NCI-H2029 (cell line): ENCODE data around the gene C12orf54.
"Not testable (repeated sequence)": the region's sequence is repeated elsewhere in the genome, so short reads cannot be mapped to it uniquely, and the experiment has no call there.

Source experiments
- DNase-seq: peaks from one replicate; lab custom pipeline; 2025; lab: John Stamatoyannopoulos, UW

Gene C12orf54

DNA sequence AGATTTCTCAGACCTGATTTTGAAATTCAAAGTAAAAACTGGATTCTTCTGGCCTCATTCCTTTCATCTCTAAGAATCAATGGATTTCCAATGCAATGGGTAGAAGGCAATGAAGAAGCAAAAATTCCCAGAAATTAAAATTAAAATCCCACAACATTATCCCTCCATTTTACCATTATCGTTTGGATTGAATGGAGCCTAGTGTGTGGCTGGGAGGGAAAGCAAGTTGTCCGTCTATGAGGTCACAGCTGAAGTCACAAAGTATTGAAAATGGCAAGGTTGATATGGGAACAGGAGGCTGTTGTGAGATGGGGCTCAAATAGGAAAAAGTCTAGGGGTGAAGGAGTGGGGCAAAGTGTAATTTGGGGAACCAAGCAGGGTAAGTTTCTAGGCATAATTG, at the start of gene C12orf54:
TSS of gene C12orf54 (plus strand) at position 301 of the 400 bp plus-strand sequence. CDS start 799 bp downstream, outside the sequence.
- DNase-seq = no peak

DNA sequence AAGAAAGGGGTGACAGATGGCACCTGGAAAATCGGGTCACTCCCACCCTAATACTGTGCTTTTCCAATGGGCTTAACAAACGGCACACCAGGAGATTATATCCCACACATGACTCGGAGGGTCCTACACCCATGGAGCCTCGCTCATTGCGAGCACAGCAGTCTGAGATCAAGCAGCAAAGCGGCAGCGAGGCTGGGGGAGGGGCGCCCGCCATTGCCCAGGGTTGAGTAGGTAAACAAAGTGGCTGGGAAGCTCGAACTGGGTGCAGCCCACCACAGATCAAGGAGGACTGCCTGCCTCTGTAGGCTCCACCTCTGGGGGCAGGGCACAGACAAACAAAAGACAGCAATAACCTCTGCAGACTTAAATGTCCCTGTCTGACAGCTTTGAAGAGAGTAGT, 48.3 kb upstream of the C12orf54 start:
- DNase-seq = not testable (repeated sequence)

DNA sequence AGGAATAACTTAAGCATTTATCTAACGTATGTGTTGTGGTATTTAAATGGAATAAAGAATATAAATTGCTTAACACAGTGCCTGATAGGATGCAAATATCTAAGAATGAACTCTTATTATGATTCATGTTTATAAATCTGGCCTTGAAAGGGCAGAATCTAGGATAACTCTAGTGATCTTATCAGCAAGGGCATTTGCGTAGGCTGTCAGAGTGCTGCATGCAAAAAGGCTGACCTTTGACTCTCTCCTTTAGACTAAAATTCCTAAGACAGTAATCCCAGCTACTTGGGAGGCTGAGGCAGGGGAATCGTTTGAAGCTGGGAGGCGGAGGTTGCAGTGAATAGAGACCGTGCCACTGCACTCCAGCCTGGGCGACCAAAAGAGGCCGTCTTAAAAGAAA, 41.2 kb upstream of the C12orf54 start:
- no peak for DNase-seq

DNA sequence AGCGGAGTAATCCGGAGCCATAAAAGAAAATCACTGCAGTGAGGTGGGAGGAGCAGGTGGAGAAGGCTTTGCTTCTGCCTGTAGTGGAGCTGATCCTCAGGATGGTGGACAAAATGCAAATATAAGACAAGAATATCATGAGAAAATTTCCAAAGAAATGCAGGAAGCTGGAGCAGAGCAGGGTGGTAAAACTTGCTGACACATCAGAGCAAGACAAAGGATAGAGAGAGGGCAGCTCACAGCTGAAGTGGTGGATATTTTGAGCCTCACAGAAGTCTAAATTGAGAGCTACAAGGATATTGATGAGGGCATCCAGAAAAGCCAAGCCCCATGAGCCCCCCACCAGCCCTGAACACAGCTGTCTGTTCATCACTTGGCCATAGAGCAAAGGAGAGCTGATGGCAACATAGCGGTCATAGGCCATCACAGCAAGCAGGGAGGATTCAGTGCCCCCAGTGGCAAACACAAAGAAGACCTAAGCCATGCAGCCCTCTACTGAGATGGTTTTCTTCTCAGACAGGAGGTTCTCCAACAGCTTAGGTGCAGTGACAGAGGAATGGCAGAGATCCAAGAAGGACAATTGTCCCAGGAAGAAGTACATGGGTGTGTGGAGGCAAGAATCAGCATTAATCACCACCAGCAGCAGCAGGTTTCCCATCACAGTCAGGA, 40.0 kb upstream of the C12orf54 start:
- DNase-seq = no peak

DNA sequence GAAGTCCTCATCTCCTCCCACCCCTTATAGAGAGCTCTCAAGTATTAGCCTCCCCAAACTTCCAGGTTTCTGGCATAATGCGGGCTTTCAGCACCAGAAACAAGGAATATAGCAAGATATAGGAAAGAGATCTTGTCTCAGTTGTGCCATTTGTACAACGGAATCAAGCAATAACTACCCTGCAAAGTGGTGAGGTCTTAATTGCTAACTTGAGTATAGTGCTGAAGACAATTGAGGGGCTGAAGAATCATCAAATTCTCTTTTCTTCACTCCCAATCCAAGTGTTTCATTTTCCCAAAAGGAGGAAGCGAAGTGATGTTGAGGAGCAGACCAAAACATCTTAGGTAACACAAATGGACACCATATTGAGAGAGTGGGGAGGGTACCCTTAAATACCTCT, 36.8 kb upstream of the C12orf54 start:
- DNase-seq = no peak

DNA sequence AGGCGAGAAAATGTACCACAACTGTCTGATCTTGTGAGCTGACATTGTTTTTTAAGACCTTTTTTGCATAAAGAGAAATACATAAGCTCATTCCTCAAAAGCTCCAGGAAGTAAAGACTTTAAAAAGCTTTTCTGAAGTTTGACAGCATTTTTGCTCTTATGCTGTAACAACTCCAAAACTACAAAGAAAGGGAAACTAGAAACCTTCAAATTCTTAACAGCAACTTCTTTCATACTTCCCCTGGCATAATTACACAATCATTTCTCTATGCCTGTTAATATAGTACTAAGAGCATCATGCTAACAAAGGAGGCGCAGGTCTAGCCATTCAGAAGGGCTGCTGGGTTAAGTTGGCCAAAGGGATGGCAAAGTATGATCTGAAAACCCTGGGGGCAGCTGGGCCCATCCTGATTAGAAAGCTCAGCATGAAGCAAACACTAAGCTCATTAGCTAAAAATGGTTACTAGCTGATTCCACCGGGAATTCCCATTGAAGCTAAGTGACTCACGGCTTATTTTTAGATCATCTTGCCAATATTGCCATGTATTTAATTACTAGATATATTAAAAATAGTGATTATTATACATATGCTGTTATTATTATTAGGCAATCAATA, 36.0 kb upstream of the C12orf54 start:
- no peak for DNase-seq

DNA sequence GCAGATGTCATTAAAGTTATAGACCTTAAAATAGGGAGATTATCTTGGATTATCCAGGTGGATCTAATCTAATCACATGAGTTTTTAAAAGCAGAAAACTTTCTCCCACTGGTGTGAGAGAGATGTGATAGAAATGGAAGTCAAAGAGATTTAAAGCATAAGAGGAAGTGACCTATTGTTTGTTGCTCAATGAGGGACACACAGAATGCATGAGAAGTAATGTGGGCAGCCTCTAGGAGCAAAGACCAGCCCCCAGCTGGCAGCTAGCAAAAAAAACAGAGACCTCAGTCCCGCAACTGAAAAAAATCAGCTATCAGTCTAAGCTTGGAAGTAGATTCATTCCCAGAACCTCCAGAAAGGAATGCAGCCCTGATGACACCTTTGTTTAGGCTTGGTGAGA, 34.5 kb upstream of the C12orf54 start:
- no peak for DNase-seq

DNA sequence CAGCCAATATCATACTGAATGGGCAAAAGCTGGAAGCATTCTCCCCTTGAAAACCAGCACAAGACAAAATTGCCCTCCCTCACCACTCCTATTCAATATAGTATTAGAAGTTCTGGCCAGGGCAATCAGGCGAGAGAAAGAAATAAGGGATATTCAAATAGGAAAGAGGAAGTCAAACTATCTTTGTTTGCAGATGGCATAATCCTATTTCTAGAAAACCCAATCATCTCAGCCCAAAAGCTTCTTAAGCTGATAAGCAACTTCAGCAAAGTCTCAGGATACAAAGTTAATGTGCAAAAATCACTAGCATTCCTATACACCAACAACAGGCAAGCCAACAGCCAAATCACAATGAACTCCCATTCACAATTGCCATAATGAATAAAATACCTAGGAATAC, 30.9 kb upstream of the C12orf54 start:
- DNase-seq = no peak

DNA sequence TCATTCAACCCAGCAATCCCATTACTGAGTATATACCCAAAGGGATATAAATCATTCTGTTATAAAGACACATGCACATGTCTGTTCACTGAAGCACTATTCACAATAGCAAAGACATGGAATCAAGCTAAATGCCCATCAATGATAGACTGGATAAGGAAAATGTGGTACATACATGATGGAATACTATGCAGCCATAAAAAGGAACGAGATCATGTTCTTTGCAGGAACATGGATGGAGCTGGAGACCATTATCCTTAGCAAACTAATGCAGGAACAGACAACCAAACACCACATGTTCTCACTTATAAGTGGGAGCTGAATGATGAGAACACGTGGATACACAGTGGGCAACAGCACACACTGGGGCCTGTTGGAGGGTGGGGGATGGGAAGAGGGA, 29.3 kb upstream of the C12orf54 start:
- DNase-seq = not testable (repeated sequence)

DNA sequence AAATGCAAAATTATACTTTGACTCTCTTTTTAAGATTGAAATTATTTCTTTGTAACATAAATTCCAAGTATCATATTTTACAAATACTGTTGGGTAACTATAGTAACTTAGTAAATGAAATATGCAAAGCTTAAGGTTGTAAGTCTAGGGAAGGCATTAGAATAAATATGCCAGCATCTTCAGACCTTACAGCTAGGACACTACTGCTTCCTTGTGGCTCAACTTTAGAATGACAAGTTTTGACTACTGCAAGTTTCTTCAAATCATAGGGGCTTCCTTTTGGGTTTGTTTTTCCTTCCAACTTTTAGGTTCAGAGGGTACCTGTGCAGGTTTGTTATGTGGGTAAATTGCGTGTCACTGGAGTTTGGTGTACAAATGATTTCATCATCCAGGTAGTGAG, 27.6 kb upstream of the C12orf54 start:
- DNase-seq = no peak

DNA sequence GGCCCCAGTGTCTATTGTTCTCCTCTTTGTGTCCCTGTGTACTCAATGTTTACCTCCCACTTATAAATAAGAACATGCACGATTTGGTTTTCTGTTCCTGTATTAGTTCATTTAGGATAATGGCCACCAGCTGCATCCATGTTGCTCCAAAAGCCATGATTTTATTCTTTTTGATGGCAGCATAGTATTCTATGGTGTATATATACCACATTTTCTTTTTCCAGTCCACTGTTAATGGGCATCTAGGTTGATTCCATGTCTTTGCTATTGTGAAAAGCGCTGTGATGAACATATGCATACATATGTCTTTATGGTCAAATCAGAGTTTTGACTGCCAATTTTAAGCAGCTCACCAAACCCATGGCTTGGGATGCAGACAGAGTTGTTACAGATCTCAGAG, 27.2 kb upstream of the C12orf54 start:
- no peak for DNase-seq

DNA sequence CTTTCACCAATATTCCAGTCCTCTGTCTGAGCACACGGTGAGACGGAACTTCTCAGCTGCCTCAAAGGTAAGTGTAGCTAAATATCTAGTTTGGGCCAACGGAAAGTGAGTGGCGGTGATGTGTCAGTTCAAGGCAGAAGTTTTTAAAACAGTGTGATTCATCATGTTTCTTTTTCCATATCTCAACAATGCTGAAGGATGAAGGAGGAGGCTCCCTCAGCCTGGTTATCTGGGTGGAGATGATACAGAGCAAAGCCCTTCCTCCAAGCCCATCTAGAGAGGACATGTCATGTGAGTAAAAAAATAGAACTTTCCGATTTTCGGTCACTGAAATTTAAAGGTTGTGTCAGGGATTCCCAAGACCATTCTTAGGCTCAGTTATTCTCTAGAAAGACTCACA, 23.0 kb upstream of the C12orf54 start:
- no peak for DNase-seq

DNA sequence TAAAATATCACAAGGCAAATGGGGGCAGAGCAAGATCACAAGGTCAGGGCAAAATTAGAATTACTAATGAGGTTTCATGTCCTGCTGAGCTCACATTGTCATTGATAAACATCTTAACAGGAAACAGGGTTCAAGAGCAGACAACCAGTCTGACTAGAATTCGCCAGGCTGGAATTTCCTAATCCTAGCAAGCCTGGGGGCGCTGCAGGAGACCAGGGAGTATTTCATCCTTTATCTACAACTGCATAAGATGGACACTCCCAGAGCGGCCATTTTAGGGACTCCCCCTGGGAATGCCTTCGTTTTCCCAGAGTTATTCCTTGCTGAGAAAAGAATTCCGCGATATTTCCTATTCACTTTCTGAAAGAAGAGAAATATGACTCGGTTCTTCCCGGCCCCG, 13.3 kb upstream of the C12orf54 start:
- DNase-seq = not testable (repeated sequence)

DNA sequence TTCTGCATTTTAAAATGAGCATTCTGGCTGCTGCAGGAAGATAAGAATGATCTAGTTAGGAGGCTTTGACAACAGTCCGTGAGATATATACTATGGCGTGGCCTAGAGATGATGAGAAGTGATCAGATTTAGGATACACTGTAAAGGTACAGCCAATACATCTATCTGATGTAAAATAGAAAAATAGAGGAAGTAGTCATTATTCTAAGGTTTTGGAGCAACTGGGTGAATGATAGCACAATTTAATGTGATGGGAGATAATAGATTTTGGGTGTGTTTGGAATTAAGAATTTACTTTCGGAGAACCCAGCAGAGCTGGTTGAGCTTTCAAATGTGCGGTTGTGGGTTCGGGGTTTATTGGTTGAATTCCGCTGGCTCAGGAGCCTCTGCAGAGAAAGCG, 10.0 kb upstream of the C12orf54 start, which contains the start of gene ANP32D:
TSS of gene ANP32D (plus strand) at position 301 of the 400 bp plus-strand sequence. CDS start 106 bp downstream, outside the sequence.
- DNase-seq = no peak

DNA sequence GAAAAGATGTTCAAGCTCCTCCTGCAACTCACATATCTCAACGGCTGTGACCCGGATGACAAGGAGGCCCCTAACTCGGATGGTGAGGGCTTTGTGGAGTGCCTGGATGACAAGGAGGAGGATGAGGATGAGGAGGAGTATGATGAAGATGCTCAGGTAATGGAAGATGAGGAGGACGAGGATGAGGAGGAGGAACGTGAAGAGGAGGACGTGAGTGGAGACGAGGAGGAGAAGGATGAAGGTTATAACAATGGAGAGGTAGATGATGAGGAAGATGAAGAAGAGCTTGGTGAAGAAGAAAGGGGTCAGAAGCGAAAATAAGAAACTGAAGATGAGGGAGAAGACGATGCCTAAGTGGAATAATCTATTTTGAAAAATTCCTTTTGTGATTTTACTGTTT, 9.2 kb upstream of the C12orf54 start:
- DNase-seq = no peak

DNA sequence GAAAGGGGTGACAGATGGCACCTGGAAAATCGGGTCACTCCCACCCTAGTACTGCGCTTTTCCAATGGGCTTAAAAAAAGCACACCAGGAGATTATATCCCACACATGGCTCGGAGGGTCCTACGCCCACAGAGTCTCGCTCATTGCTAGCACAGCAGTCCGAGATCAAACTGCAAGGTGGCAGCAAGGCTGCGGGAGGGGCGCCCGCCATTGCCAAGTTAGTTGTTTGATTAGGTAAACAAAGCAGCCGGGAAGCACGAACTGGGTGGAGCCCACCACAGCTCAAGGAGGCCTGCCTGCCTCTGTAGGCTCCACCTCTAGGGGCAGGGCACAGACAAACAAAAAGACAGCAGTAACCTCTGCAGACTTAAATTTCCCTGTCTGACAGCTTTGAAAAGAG, 7.8 kb upstream of the C12orf54 start:
- not testable (repeated sequence) for DNase-seq

DNA sequence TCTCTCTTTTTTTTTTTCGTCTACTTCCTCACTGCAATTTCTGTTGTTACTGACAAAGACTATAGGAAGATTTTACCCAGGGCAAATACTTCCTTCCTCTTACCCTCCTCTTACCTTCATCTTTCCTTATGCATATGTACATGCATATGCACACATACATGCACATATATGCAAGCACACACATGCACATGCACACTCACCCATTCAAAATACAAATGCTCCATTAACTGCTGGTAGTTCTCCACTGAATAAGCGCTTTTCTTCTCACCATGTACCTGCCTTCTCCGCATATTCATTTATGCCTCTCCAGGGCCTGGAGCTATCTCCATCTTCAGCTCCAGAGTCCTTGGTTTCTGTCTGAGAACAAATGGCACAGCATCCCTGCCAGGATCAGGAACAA, 632 bp downstream of the C12orf54 start:
- DNase-seq = no peak

DNA sequence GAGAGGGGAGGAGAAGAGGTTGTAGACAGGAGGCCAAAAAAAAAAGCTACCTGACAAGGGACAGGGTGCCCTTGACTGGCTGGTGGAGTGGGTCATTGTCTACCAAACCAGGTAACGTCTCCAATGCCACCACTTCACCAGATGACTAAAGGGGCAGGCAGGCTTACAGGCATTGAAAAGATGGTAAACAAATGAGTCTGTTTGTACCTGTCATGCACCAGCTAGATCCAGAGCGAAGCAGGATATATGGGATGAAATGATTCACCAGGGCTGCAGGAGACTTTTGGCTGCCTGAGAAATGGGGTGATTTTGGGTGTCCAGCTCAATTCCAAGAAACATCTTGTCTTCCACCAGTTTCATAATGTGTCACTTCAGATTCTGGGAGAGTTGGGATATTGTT, 4.0 kb downstream of the C12orf54 start:
- peak; percentile 24 for DNase-seq

DNA sequence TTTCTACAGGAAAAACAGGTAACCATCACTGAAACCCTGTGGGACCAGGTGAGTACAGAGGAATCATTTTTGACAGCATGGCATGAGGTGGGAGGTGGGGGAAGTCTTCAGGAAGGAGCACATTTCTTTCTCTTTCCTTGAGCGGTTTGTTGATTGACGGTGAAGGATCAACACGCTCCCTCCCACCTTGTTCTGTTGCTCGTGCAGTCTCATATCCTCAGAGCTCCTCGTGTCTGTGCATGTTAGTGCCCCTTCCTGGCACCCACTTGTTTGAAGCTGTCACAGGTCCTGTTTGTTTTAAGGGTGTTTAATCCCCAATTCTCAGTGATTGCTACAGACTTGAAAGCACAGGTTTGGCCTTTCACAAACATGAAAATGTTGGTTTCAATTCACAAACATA, 4.4 kb downstream of the C12orf54 start:
- DNase-seq = no peak

DNA sequence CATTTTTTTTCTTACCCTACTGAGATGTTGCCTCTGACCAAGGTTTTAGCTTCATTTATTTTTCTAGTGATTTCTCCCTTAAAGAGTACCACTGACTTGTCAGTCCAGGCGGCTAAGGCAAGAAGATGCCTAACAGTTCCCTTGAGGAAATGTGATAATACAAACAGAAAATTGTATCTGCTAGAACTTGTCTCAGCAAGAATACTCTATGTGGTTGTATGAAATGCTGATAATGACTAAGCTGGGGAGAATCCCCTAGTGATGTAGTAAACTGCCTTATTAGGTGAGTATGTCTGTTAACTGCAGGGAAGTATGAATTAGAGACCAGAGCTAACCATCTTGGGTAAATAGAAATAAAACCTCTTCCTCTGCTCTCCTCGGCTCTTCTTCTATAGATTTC, 6.7 kb downstream of the C12orf54 start:
- DNase-seq = no peak

DNA sequence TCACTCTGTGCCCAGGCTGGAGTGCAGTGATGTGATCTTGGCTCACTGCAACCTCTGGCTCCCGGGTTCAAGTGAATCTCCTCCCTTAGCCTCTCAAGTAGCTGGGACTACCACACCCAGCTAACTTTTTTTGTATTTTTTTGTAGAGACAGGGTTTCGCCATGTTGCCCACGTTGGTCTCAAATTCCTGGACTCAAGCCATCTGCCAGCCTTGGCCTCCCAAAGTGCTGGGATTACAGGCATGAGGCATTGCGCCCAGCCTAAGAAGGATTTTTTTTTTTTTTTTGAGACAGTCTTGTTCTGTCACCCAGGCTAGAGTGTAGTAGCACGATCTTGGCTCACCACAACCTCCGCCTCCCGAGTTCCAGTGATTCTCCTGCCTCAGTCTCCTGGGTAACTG, 7.2 kb downstream of the C12orf54 start:
- DNase-seq = not testable (repeated sequence)

DNA sequence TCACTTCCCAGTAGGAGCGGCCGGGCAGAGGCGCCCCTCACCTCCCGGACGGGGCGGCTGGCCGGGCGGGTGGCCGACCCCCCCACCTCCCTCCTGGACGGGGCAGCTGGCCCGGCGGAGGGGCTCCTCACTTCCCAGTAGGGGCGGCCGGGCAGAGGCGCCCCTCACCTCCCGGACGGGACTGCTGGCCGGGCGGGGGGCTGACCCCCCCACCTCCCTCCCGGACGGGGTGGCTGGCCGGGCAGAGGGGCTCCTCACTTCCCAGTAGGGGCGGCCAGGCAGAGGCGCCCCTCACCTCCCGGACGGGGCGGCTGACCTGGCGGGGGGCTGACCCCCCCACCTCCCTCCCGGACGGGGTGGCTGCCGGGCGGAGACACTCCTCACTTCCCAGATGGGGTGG, 18.0 kb downstream of the C12orf54 start:
- not testable (repeated sequence) for DNase-seq

DNA sequence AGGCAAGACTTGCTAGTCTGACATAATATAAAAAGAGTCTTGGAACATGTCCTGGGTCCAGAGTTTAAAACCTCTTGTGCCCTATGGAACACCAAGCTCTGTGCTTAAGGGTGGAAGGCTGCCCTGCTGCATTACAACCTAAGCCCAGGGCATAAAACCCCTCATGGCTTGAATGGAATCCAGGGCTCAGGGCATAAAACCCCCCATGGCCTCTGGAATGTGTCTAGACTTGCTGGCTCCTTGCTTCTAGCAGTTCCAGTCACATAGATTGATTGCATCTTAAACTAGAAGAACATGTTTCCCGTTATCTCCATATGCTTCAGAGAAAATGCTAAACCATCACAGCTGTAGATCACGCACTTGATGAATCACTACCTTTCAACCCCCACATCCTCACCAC, 24.5 kb downstream of the C12orf54 start:
- DNase-seq = not testable (repeated sequence)

DNA sequence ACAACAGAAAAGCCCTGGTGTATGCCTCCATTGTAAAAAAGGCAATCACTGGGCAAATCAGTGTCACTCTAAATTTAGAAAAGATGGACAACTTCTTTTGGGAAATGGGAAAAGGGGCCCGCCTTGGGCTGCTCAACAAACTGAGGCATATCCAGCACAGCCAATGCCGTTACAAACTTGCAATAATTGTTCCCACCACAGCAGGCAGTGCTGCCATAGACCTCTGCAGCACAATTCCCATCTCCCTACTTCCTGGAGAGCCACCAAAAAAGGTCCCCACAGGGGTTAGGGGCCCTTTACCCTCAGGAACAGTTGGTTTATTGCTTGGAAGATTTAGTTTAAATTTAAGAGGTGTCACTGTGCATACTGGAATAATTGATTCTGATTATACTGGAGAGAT, 26.7 kb downstream of the C12orf54 start:
- DNase-seq = no peak
